SKM-1 treated with dmso at 0.1 percent for 144 hours (cell line): Measurements from ENCODE around the gene UBE2S.
"Not testable (repeated sequence)": the region's sequence is repeated elsewhere in the genome, so short reads cannot be mapped to it uniquely, and the experiment has no call there.

Source experiments
- DNase-seq: peaks from one replicate; lab custom pipeline; 2025; ENCODE audit not compliant: unreplicated experiment; lab: John Stamatoyannopoulos, UW

The UBE2S gene

DNA sequence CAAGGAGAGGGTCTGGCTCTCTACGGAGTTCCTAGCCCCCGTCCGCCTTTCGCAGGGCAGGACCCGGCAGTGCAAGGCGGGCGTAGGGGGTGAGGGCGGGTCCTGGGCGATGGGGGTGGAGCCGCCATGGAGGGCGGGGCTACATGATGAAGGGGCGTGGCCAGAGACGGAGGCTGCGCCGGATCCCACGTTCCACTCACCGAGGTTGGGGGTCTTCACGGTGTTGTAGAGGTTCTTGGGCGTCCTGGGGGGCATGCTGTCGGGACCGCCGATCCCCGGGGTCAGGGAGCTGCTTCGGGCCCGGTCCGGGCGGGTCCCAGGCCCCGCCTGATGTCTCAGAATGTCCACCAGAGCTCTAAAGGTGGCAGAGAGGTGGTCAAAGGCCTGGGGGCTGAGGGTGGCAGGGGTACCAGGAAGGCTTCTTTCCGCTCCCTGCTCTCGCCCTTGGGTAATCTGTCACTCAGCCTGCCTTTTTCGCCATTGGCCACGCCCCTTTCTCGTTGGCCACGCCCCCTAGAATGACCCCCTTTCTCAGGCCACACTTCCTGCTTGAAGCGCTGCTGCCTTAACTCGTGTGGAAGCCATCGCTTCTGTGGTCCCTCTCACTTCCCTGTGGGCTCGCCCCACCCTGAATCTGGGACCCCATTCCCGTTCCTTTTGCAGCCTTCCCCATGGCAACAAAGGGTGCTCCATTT, 33.0 kb upstream of the UBE2S start:
- no peak for DNase-seq

DNA sequence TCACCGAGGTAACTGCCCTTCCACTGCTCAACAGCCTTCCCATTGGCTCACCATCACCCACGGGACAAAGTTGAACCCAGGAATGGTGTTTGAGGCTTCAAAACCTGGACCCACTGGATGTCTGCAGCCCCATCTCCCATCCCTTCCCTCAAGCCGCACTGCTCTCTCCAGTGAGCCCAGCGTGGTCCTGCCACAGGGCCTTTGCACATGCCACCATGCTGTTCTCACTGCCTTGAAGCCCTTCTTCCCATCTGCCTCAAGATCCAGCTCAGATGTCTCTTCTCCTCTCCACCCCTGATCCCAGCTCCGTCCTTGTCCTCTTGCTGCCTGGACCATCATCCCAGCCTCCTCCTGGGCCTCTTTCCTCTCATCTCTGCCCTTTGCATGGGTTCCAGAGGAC, 31.5 kb upstream of the UBE2S start:
- no peak for DNase-seq

DNA sequence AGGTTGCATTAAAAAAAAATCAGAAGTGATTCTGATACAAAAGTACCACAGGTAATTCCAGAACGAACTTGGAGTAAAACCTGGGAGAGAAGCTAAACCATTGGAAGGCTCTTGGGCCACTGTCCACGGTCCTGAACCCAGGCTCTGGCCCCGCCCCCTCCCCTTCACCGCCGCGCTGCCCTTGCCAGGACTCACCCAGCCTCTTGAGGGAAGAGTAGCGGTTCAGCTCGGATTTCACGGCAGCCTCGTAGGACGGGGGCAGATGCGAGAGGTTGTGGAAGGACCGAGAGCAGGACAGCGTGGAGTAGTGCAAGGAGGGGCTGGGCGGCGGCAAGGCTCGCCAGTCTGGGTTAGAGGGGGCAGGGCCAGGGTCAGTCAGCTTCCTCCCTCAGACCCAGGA, 29.8 kb upstream of the UBE2S start:
- DNase-seq: no peak

DNA sequence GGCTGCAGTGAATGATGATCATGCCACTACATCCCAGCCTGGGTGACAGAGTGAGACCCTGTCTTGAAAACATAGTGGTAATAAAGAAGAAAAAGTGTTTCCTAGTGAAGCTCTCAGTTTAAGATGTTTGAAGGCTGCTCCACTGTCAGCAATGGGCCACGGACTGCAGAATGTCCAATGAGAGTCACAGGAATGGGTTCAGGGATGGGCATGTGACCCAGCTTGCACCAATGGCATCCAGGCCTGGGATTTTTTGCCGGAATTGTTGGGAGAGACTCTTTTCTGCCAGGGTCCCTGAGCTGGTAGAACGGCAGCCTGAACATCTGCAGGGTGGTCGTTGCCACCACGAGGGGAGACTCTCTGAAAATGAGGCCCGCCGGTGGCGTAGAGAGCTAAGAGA, 29.3 kb upstream of the UBE2S start:
- no peak for DNase-seq

DNA sequence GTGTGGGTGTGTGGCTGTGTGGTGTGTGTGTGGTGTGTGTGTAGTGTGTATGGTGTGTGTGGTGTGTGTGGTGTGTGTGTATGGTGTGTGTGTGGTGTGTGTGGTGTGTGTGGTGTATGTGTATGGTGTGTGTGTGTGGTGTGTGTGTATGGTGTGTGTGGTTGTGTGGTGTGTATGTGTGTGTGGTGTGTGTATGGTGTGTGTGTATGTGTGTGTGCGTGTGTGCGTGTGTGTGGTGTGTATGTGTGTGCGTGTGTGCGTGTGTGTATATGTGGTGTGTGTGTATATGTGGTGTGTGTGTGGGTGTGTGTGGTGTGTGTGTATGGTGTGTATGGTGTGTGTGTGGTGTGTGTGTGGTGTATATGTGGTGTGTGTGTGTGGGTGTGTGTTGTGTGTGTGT, 27.4 kb upstream of the UBE2S start:
- no peak for DNase-seq

DNA sequence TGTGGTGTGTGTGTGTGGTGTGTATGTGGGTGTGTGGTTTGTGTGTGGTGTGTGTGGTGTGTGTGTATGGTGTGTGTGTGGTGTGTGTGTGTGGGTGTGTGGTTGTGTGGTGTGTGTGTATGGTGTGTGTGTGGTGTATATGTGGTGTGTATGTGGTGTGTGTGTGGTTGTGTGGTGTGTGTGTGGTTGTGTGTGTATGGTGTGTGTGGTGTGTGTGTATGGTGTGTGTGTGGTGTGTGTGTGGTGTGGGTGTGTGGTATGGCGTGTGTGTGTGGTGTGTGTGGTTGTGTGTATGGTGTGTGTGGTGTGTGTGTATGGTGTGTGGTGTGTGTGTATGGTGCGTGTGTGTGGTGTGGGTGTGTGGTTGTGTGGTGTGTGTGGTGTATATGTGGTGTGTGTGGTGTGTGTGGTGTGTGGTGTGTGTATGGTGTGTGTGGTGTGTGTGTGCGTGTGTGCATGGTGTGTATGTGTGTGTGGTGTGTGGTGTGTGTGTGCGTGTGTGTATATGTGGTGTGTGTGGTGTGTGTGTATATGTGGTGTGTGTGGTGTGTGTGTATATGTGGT, 26.9 kb upstream of the UBE2S start:
- no peak for DNase-seq

DNA sequence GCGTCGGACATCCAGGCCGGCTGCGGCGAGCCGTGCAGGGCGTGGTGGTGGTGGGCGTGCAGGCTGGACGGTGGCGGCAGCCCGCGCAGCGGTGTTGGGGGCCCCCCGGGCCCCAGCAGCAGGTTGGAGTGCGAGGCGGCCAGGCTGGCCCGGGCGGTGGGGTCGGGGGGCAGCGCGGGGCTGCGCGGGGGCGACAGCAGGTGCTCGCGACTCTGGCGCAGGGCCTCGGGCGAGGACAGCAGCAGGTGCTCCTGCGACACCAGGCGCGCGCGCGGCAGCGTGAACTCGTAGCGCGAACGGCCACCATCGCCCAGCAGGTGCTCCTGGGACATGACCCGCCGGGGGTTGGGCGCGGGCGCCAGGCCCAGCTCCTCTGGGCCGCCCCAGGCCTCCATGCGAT, 25.7 kb upstream of the UBE2S start:
- no peak for DNase-seq

DNA sequence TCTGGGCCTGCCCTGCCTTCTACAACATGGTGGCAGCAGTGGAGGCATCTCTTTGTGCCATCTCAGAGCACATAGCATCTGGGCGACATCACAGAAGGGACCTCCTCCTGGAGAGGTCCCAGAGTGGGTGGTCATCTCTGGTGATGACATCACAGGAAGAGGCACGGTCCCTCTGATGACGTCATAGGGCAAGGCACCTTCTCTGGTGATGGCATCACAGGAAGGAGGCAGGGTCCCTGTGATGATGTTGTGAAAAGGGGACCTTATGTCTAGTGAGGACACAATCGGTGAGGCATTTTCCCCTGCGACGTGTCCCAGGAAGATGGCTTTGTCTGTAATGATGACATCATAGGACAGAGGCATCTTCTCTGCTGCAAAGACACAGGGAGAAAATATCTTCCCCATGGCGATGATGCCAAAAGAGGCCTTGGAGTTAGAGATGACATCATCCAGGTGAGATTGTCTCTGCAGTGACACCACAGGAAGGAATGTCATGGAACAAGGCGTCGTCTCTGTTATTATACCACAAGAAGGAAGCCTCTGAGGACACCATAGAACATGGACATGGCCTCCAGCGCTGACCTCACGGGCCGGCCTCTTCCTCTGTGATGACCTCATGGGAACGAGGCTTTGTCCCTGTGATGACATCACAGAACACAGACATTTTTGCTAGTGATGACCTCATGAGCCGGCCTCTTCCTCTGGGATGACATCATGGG, 24.8 kb upstream of the UBE2S start:
- no peak for DNase-seq

DNA sequence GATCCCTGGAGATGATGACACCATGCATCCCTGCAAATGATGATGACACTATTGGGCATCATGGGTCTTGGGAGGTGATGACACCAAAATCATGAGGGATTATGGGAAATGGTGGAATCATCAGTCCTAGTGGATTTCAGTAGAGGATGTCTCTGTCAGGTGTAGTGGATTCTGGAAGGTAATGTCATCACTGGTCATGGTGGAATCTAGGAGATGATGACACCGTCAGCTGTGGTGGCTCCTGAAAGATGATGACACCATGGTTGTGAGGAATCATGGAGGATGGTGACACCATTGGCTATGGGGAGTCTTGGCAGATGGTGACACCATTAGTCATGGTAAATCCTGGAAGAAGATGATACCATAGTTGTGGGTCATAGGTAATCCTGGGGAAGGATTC, 23.6 kb upstream of the UBE2S start:
- DNase-seq: no peak

DNA sequence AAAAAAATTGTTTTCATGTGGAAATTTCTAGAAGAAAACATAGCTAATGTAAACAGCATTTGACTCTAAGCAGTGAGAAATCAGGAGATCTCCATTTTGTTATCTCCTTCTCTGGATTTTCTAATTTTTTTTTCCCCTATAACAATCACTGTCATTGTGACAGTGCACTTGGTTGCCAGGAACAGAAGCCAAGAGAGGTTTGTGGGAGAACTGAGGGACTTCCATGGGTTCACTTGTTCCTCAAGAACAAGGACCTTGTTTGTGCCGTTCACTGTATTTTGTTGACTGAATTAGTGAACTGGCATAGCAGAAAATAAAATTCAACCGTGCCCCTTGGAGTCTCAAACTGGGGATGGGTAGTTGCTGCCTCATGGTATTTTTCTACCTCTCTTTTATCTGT, 18.5 kb upstream of the UBE2S start:
- no peak for DNase-seq

DNA sequence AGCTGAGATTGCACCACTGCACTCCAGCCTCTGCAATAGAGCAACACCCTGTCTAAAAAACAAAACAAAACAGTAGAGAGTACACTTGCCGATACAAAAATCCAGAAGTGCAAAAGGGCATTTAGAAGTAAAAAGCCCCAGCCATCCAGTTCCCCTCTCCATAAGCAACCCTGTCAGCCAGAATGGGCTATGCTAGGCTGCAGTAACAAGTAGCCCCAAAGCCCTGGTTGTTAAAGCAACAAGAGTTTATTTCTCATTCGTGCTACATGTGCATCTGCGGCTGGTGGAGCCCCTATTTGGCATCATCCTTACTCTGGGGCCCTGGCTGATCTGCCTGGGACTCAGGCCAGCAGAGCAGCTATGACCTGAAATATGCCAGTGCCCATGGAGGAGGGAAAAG, 16.9 kb upstream of the UBE2S start:
- no peak for DNase-seq

DNA sequence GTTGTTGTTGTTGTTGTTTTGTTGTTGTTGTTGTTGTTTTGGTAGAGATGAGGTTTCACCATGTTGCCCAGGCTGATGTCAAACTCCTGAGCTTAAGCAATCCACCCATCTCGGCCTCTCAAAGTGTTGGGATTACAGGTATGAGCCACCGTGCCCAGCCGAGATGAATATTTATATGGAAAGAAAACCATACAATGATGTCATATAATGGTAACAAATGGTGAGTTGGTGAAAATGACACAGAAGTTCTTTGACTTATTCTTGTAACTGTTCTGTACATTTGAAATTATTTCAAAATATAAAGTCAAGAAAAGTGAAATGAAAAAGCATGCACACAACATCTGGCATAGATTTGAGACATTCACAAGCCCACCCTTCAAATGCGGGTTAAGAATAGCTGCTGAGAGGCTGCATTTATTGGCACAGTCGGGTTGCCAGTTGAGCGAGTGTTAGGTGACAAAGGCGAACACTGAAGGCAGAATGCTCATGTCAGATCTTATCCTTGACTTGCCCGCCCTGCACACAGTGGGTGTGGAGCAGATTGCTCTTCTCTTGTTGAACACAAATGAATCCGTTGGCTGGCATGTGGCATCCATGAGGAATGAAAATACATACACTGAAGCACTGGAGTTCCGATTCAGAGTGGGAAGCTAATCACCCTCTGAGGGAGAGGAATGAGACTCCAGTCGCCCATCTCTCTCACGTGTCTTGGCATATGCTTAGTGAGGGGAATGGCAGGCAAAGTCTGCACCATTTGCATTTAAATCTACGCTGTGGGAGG, 15.8 kb upstream of the UBE2S start:
- DNase-seq: no peak

DNA sequence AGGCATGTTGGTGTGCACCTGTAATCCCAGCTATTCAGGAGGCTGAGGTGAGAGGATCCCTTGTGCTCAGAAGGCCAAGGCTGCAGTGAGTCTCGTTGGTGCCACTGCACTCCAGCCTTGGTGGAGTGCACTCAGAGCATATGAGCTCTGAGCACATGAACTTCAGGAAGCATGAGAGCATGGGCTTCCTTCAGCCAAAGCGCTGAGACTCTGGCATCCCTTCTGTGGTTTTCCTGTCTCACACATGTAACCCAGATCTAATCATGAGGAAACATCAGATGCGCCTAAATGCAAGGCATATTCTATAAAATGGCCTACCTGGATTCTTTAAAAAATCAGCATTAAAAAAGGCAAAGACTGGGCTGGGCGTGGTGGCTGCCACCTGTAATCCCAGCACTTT, 13.7 kb upstream of the UBE2S start:
- DNase-seq: not testable (repeated sequence)

DNA sequence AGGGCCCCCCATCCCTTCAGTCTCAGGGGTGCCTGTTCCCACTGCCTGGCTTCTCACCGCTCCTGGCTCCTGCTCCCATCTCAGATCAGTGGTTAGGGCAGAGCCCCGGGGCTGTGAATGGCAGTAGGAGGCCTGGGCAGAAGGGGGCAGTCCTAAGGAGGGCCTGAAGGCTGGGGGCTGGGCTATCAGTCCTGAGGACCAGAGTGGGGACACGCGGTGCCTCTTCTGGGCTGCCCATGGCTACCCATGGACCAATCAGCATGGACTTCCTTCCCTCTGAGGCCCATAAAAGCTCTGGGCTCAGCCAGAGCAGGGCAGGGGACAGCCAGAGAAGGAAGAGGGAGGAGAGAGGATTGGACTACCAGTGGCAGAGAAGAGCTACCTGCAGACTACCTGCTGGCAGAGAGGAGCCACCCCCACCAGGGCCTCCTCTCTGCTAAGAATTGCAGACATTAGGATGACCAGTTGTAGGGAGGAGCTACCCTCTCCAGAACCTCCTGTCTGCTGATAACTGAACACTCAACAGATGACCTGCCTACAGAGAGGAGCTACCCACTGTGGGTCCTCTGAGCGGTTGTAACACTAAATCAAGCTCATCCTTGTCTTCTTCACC, 12.1 kb upstream of the UBE2S start:
- DNase-seq: no peak

DNA sequence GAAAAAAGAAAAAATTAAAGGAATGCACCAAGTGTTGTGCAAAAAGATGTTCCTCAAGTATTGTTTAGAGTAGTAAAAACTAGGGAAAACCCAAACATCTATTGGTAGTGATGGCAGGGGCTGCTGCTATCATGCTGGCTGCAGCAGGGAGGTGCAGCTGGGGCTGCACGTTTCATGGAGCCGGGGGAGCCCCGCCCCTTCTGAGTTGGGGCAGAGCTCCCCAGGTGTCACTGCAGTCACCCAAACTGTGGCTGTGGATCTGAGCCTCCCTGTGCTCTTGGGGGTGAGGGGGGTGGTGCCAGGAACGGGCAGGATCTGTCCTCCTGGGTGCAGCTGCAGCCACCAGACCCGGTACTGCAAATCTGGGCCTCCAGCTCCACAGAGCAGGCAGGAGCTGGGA, 11.5 kb upstream of the UBE2S start:
- no peak for DNase-seq

DNA sequence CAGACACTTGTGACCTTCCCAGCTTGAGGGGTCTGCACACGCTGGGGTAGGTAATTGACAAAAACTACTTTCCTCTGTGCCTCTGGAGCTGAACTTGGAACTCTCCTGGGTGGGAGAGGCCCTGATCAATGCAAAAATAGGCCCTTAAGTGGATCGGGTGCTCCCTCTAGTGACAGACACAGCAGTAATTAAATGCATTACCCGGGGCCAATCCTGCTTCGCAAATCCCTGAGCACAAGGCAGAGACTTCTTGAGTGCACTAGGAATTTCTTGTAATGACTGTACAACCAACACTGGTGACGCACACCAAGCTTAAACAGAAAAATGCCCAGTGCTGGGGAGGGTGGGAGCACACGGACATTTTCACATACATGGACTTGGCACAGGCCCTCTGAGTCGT, 10.6 kb upstream of the UBE2S start:
- peak; percentile 31 for DNase-seq

DNA sequence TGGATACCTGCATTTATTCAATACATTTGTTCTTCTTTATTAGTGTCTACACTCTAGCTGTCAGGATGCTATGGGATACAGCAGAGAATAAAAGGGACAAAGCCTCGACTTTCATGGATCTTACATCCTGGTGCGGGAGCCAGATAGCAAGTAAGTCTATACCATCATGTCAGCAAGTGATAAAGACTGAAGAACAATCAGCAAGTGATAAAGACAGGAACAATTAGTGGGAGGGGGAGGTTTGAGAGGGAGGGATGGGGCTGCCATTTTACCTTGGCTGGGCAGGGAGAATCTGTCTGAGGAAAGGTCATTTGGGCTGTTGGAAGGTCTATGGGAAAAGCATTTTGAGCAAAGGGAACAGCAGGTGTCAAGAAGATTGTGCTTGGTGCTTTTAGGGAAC, 2.6 kb upstream of the UBE2S start:
- no peak for DNase-seq

DNA sequence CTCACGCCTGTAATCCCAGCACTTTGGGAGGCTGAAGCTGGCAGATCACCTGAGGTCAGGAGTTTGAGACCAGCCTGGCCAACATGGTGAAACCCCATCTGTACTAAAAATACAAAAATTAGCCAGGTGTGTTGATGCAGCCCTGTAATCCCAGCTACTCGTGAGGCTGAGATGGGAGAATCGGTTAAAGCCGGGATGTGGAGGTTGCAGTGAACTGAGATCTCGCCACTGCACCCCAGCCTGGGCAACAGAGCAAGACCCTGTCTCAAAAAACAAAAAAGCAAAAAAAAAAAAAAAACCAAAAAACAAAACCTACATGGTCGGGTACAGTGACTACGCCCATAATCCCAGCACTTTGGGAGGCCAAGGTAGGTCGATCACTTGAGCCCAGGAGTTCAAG, 1.6 kb upstream of the UBE2S start:
- not testable (repeated sequence) for DNase-seq

DNA sequence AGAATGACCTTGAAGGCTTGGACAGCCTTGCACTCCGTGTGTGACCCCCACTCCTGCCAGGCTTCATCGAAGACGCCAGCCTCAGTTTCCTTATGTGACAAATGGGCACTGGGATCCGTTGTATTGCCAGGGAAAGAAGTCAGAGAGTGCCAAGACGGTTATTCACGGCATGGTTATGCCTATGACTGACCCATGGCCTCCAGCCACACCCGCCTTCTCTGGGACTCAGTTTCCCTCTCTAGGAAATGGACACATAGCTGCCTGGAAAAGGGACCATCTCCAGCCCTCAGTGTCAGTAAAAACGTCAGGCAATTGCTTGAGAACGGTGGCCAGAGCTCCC, 915 bp upstream of the UBE2S start:
- no peak for DNase-seq

DNA sequence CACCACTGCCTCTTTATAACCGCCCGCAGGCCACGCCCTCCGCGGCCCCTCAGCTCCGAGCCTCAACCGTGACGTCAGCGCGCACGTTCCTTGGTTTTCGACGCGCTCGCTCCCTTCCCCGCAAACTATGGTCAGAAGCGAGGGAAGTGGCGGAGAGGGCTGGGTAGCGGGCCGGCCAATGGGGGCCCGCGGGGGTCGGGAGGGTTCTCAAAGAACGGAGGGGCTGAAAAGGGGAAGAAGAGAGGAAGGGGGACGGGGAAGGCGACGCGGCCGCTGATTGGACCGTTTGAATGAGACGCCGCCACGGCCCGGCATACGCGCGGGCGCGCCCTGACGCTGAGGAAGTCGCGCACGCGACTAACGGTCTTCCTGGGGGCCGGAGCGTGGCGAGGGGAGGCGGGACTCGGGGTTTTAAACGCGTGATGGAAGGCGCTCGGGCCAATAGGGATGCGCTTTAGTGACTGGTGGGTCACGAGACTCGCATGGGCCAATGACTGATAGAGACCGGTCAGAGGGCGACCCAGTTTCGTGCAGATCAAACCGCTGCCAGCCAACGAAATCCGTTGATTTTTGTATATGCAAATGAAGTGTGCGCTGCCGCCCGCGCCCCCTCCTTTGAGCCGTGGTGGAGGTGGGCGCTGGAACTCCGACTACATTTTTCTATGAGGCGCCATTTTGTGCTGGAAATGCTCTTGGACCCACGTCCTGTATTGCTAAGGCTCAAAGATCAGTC, 378 bp upstream of the UBE2S start:
- DNase-seq: peak; percentile 89
